ENCODE data around the gene LMAN1. TPM values are rescaled to one million over a fixed set of nuclear protein-coding genes. Genes with fewer than 3 reads are reported as not detected.

LMAN1 gene, protein sequence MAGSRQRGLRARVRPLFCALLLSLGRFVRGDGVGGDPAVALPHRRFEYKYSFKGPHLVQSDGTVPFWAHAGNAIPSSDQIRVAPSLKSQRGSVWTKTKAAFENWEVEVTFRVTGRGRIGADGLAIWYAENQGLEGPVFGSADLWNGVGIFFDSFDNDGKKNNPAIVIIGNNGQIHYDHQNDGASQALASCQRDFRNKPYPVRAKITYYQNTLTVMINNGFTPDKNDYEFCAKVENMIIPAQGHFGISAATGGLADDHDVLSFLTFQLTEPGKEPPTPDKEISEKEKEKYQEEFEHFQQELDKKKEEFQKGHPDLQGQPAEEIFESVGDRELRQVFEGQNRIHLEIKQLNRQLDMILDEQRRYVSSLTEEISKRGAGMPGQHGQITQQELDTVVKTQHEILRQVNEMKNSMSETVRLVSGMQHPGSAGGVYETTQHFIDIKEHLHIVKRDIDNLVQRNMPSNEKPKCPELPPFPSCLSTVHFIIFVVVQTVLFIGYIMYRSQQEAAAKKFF
- 136 and 180 TPM in 2 replicates for total RNA-seq
- 49.3 TPM for polyA plus RNA-seq (2012)

DNA sequence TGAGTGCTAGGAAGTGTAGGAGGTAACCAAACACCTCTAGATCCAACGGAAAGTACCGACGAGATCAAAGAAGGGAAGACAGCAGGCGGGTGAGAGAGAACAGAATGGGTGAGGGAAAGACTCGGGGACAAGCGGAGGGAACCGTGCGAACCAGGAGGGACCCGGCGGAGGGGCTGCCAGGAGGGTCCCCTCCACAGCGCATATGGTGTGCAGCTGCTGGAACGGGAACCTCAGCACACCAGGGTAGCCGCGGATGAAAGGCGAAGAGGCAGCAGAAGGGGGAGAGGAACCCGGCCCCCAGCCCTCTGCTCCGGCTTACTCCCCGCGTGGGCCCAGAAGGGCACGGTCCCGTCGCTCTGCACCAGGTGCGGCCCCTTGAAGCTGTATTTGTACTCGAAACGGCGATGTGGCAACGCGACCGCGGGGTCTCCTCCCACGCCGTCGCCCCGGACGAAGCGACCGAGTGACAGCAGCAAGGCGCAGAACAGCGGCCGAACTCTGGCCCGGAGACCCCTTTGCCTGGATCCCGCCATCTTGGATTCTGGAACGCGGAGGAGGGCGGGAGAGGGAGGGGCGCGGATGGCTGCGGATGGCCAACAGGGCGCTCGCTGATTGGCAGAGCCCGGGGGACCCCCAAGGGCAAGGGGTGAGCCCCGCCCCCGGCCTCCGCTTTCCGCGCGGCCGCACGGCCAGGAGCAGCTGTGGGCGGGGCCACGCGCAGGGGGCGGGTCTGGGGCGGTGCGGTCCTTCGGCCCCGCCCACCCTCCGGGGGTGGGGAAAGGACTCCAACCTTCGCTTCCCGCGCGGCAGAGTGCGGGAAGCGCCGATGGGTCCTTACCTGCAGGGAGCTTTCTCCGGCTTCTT lies at the start of gene LMAN1:
LMAN1 (minus strand) TSS at position 554 of the 864 bp plus-strand sequence; CDS start at position 533, 21 bp downstream.
- DNase-seq (ENCODE audit: low read depth): peak; percentile 96

DNA sequence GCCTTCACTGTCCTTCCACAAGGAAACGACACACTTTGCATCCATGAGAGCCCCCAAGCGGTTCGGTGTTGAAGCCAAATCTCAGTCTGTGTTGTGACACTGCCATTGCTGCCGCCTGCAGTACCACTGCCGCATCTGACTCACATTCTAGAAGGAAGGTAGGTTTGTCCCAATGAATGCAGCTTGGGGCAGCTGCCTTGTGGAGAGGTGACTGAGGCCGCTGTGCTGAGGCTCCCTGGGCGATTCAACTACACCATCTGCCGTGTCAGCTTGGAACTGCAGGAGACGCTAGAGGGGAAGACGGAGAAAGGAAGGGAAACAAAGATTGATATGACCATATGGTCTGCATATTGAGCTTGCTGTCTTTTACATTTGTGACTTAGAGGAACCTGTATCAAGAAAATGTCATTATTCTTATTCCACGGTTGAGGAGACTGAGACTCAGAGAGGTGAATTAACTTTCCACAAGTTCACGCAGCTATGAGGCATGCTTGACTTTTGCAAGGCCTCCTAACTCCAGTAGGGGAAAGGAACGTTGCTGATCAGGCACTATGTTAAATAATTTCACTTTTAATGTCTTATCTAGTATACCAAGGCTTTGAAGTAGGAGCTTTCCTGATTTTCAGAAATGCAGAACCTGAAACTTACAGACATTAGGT lies 43.5 kb upstream of the LMAN1 start:
- DNase-seq (ENCODE audit: low read depth): peak; percentile 87

DNA sequence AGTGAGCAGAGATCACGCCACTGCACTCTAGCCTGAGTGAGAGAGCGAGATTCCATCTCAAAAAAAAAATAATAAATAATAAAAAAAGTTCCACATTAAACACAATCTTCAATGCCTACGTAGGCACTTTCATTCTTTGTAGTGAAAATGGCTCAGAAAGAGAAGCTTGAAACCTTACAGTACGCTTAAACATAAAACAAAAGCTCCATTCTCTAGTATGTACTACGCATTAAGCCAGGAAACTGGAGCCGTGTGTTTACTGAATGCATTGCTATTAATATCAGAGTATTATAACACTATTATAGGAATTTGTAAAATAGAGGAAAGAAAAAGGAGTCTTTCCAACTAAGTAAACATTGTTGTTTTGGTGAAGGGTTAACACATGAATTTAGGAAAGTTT lies 41.3 kb upstream of the LMAN1 start:
- DNase-seq (ENCODE audit: low read depth): no peak

DNA sequence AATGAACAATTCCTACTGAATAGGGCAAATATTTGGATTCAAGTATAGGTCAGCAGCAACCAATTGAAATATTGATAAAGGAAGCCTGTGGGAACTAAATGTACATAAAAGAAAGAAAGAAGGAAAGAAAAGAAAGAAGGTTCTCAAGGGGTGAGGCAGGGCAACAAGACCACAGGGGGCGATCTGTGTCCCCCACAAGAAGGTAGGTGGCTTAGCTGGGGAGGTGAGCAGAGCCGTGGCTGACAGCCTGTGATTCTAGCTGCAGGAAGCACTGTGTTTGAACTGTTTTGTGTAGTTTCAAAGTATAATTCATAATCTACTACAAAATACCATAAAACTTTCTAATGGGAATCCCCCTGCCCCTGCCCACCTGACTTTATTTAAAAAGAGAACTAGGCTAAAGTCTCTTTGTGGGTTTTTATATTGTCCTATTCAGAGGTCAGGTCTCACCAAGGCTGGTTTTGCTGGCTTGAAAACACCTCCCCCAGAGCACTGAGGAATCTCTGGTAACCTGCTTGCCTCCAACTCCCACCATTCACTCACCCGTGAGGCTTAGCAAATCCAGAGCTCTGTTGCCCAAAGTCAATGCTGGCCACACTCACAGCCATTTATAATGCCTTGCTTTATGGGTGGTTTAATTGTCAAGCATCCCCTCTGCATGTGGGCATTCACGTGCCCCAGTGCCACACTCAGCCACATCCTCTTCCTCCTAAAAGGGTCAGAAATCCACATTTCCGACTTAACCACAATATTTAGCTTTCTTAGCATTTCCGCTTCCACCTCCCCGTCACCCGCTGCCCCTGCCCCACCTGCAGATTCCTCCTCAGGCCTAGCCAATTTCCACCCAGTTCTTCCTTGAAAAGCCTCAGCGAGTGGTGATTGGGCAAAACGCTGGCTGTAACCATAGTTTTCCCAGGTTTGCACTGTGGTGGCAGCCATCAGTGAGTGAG lies 36.4 kb upstream of the LMAN1 start:
- no peak for DNase-seq (ENCODE audit: low read depth)

DNA sequence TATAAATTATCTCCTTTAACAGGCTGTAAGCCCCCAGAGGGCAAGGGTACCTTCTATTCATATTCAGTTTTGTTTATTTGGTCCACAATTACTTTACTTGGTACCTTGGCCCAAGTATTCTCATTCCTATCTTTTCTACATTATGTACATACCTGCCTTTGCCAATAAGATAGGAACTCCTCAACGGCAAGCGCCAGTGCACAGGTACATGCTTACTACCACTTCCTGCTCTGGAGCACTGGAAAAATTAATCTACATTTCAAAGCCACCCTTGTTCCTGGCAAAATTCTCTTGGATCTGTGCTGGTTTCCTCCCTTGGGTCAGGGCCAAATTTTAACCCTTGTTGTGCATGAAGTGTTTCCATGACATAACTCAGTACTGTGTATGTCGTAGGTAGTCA lies 34.3 kb upstream of the LMAN1 start:
- DNase-seq (ENCODE audit: low read depth): no peak

DNA sequence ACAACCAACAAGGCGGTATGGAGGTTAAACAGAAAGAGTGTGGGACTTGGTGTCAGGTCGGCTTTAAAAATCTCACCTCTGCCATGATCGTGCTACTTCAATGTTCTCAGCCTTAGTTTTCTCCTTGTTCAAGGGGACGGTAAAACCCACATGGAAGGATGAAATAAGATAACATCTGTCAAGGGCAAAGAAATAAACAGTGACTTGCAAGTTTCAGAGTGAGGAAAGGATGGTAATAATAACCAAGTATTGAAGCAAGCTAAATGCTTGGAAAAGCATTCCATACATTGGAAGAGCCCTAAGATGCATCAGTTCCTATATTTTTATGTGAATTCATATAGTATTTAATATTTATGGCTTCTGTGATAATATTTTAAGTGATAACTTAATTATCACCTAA lies 29.8 kb upstream of the LMAN1 start:
- DNase-seq (ENCODE audit: low read depth): no peak

DNA sequence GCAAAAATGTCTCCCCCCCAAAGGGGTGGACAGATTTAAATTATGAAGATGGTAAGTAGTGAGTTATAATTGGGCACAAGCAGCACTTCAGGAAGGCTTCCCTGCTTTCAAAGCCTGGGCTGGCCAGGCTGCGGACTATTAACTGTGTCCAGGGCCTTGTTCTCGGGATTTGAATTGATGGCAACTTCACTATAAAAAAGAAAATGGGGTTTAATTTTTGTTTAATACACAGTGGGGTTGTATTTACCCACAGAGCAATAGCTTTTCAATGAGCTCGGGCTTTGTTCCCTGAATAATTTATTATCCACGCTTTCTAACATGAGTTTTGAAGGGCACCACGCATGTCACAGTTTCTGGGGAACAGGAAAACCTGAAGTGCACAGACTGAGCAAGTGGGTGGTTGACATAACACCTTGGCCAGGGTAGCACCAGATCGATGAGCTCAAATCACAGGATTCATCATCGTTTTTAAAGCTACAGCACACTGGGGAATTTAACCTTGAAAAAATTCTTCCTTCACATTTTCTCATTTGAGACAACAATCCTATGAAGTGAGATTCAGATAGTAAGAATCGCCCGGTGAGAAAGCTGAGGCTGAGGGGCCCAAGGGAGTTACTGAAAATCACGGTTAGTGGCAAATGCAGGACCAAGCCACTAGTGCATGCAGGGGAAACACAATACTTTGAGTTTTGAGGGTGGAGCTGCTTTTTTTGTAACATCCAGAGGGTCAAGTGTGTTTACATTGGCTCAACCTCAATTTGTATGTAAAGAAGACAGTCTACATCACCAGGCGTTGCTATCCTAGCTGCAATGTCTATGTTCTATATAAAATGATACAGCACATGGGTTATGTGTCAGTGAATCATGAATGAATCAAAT lies 28.9 kb upstream of the LMAN1 start:
- DNase-seq (ENCODE audit: low read depth): no peak

DNA sequence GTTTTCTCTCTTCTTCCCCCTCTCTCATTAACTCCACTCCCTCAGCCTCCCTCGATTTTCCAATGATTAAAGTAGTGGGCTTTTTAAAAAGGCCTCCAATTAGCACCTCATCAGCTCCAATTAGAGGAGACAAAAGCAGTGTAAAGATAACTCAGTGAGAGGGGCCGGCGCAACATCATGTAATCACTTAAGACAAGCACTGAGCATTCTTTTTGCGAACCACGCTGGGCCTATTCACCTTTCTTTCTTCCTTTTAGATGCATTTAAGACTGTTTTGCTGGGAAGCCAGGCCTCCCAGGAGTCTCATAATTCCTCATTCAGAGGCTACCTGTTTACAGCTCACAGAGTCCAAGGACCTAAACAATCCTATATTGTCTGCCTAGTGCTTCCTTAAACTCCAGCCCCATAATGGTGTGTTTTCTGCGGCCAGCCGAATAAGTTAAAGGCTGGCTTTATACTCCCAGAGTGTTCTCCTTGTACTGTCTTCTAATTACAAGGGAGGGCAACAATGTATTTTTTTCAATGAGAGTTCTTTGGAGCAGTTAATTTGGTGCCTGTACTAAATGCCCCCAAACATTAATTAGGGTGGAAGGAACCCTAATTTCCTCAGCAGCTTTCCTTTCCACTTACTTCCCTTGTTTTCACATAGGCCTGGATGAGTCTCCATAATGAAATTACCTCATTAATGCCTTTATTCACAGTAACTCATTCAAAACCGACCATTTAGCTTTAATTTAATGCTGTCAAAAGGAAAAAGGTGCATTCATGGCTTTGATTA lies 28.0 kb upstream of the LMAN1 start:
- no peak for DNase-seq (ENCODE audit: low read depth)

DNA sequence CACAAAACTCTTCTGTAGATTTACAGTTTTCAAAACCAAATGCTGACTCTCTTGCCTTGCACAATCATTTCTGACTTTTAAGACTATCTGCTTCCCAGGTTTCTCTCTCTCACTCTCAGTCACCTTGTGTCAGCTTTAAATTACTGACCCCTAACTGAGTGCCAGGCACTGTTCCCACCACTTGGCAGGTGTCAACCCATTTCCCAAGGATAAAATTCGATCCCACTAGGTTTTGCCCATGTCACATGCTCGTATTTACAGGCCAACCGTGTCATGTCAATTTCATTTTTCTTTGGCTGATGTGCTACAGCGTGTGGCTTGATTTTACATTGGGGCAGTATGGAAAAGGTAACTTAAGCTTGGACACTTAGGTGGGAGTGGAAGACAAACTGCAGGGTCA lies 26.1 kb upstream of the LMAN1 start:
- DNase-seq (ENCODE audit: low read depth): no peak

DNA sequence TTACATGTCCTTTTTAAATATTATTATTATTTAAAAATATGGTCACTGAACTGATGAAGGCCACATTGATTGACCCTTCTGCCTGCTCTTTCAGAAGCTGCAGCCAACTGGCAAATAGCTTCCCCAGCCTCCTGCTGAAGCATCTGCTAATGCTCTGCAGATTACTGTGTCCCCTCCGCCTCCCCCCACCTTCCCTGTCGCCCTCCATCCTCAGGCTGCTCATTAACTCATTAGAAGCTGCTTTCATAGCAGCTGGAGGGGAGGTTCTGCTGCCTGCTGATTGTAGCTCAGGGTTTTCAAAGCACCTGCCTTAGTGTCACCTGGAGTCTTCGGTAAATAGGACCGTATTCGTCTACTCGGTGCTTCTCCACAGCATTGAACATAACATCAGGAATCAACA lies 24.8 kb upstream of the LMAN1 start:
- DNase-seq (ENCODE audit: low read depth): no peak

DNA sequence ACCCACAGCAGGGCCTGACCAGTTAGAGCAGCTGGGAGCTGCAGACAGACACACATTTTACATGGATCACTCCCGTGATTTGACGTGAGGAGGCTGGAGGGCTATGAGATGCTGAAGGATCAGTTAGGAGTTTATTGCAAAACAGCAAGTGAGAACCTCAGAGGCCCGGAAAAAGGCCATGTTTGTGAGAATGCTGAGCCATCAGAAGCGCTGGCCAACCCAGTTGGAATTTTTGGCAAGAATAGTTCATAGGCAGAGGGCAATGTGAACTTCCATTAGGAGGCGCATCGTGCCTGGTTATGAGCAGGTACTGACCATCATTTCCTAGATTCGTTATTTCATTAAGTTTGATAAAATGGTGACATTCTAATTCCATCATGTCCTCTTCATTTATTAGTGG lies 23.3 kb upstream of the LMAN1 start:
- DNase-seq (ENCODE audit: low read depth): no peak

DNA sequence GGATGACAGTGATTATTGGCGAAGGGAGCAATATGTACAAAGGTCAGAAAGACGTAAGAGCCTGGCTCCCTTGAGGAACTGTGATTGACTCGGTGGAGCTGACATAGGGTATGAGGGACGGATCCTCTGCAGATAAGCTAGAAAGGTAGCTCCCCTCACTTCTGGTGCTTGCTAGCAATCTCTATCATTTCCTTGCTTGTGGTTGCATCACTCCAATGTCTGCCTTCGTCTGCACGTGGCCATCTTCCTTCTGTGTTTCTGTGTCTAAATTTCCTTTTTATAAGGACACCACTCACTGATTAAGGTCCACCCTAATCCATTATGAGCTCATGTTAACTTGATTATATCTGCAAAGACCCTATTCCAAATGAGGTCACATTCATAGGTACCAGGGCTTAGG lies 22.9 kb upstream of the LMAN1 start:
- no peak for DNase-seq (ENCODE audit: low read depth)

DNA sequence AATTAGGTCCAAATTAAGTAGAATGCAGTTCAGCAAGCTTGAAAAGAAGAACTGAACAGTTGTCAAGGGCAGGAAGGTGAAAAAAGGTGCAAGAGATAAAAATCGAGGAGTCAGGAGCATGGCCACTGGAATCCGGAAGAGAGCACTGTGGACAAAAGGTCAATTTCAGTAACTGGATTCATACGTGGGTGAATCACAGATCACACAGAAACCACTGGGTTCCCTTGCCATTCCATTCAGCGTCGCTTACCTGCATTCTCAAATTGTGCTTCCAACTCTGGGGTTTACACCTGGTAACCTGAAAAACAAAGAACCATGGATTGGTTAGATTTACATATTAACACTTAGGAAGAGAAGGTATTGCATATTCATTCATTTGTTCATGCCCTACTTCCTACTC lies 21.6 kb upstream of the LMAN1 start:
- no peak for DNase-seq (ENCODE audit: low read depth)

DNA sequence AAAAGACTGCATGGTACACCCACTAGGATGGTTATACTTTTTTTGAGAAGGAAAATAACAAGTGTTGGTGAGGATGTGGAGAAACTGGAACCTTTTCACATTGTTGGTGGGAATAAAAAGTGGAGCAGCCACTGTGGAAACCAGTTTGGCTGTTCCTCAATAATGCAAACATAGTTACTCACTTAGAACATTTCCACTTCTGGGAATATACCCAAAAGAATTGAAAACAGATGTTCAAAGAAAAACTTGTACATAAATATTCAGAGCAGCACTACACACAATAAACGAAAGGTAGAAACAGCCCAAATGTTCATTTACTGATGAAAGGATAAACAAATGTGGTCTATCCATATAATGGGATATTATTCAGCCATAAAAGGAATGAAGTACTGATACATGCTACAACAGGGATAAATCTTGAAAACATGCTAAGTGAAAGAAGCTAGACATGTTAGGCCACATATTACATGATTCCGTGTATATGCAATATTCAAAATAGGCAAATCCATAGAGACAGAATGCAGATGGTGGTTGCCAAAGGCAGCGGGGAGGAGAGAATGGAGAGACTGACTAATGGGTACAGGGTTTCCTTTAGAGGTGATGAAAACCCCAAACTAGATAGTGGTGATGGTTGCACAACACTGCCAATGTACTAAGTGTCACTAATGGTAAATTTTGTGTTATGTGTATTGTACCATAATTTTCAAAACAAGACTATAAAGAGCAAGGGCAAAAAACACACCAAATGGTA lies 20.9 kb upstream of the LMAN1 start:
- no peak for DNase-seq (ENCODE audit: low read depth)

DNA sequence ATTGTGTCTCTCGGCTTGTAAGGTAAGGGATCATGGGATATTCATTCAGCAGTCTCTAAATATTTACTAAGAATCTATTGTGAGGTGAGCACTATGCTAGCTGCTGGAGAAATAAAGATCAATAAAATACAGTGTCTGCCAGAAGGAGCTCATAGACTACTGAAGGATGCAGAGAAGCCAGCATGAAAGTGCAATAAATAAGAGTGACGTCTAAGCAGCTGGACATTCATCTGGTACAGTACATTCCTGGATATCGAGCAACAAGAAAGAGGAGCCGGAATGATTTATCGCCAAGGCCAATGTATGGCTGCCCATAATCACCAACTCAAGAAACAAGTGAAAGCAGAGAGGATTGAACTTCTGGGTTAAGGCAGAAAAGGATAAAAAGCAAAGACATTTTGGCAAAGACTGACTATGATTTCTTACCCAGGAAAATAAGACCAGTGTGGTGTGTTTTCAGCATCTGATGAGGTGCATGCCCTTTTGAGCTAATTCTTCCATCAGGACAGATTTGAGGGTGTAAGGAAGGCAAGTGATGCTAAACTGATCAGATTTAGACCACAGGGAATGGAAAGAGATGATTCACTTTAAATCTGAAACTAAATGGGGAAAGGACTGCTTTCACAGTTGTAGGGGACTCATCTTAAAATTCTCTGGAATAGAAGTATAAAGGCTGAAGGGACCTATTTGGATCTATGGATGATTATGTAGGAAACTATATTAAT lies 18.7 kb upstream of the LMAN1 start:
- no peak for DNase-seq (ENCODE audit: low read depth)

DNA sequence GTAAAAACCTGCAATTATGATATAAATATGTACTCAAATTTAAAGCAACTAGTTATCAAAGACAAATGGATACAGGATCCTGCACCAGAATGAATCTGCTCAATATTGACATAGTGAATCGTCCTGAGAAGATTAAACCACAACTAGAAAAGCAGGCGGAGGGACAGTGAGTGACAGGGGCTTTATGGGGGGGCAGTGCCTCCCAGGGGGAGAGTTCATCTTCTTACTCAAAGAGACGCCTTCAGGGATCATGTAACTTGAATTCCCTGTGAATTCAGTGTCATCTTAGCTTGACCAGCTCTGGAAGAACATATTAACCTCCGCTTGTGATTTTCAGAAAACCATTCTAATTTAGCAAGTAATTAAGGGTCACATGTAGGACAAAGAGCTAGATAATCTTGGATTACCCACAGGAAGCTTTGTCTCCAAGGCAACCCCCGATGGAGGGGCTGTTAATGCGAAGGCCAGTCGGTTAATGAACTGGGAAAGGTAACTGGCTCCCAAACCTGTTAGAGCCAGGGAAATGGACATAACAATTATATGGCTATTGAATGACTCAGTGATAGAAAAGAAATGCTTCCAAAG lies 17.4 kb upstream of the LMAN1 start:
- no peak for DNase-seq (ENCODE audit: low read depth)

DNA sequence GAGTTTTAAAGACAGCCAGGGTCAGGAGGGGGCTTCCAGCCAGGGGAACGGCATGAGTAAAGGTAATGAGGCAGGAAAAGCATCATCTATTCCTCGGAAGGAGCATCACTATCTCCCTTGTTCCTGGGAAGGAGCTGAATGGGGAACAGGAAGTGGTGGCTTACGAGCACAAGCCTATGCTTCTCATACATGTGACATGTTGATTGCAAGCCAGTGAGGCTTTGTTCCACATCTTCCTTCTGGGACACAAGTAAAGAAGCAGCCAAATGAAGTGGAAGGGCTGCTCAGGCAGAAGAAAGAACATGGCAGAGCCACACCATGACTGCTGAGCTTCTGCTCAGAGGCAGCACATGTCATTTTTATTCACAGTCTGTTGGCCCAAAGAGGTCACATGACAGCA lies 15.1 kb upstream of the LMAN1 start:
- DNase-seq (ENCODE audit: low read depth): no peak
